A673 (cell line): ENCODE results near the gene SUDS3. TPM values are rescaled to one million over a fixed set of nuclear protein-coding genes. Genes with fewer than 3 reads are reported as not detected.

Source experiments
- BruUV-seq: library from RNA; stranded (reverse); fragments of 400-500 nt; replicated peaks from 2 replicates; lab custom pipeline; 2021; lab: Mats Ljungman, UMichigan
- CTCF ChIA-PET: fragments of 300-600 bp; sonication (Branson Sonifier 250); formaldehyde crosslinking; loops from one replicate; lab custom pipeline; 2022; ENCODE audit warnings: antibody characterized with exemption; lab: Charles Lee
- POLR2A ChIA-PET: fragments of 300-600 bp; sonication (Branson Sonifier 250); formaldehyde crosslinking; loops from one replicate; lab custom pipeline; 2022; ENCODE audit warnings: antibody characterized with exemption; ENCODE audit not compliant: low non-redundant PET; lab: Charles Lee
- DNase-seq: peaks from one replicate; pipeline ENCODE4 v3.0.0-alpha.2; 2015; ENCODE audit warnings: low spot score
- H3K27ac ChIP-seq: fragments of 200-600 bp; sonication (generic); 2 replicates; pipeline ENCODE4 v1.5.1; 2016; ENCODE audit warnings: mixed run types, low read depth, mild to moderate bottlenecking, mixed read lengths, antibody characterized with exemption, low read length; ENCODE audit not compliant: poor library complexity, severe bottlenecking
- H3K27me3 ChIP-seq: fragments of 200-600 bp; sonication (generic); replicated peaks from 2 replicates; pipeline ENCODE4 v1.6.1; 2017; ENCODE audit warnings: mixed run types, low read depth, mild to moderate bottlenecking, mixed read lengths, antibody characterized with exemption, low read length; ENCODE audit not compliant: insufficient read depth, poor library complexity
- H3K36me3 ChIP-seq: fragments of 200-600 bp; sonication (generic); 2 replicates; pipeline ENCODE4 v1.6.1; 2016; ENCODE audit warnings: mixed run types, mild to moderate bottlenecking, mixed read lengths, antibody characterized with exemption, low read length; ENCODE audit not compliant: insufficient read depth, poor library complexity, severe bottlenecking
- H3K4me1 ChIP-seq: fragments of 200-600 bp; sonication (generic); 2 replicates; pipeline ENCODE4 v1.6.1; 2017; ENCODE audit warnings: mixed run types, mild to moderate bottlenecking, mixed read lengths, antibody characterized with exemption, low read length; ENCODE audit not compliant: insufficient read depth, poor library complexity, severe bottlenecking
- H3K4me3 ChIP-seq: fragments of 200-600 bp; sonication (generic); 2 replicates; pipeline ENCODE4 v1.5.1; 2016; ENCODE audit warnings: low read depth, mixed run types, mild to moderate bottlenecking, mixed read lengths, low read length; ENCODE audit not compliant: poor library complexity, severe bottlenecking
- H3K9me3 ChIP-seq: fragments of 200-600 bp; sonication (generic); 2 replicates; pipeline ENCODE4 v1.6.1; 2016; ENCODE audit warnings: mixed run types, low read depth, mild to moderate bottlenecking, mixed read lengths, antibody characterized with exemption, low read length; ENCODE audit not compliant: poor library complexity, severe bottlenecking
- EZH2 ChIP-seq: fragments of 200-600 bp; sonication (generic); IDR thresholded peaks from 2 replicates; pipeline ENCODE4 v1.6.1; 2017; ENCODE audit warnings: borderline replicate concordance, low read depth, mild to moderate bottlenecking, mixed read lengths, antibody characterized with exemption, low read length; ENCODE audit not compliant: poor library complexity, severe bottlenecking
- intact Hi-C: fragments of 100-400 bp; cut with micrococcal nuclease; formaldehyde crosslinking; loops from one replicate; pipeline ENCODE4 v1.10.0; 2022; ENCODE audit not compliant: unreplicated experiment
- total RNA-seq: library from RNA; stranded (reverse); gene quantifications from 2 replicates; pipeline ENCODE4 v1.2.3, GENCODE V29; 2021
- TF ChIP-seq, protein P1 (sequence below): fragments of 300-800, 200-600 bp; sonication (generic); conservative IDR thresholded peaks from 2 replicates; pipeline ENCODE4 v1.5.1; 2017; ENCODE audit warnings: low read depth, mild to moderate bottlenecking, antibody characterized with exemption, low read length, moderate library complexity, mixed read lengths

SUDS3 gene
- total RNA-seq, 1 experiment from 2014 or later = 50.0 TPM

DNA sequence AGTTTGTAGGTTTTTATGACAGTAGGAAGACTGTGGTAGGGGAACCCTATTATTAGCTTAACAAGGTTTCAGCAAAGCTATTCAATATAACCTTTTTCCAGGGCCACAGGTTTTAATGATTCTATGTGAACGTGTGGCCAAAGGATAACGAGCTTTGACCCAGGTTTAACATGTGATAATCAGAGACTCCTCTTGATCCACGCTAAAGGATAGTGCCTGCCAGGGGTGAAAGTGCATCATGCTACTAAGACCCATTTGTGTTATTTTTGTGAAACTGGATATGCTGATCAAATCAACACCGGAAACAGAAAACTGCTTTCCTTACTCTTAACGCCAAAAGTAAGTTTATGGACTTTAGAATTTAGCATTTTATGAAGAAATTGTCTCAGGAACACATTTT lies 2.7 kb upstream of the SUDS3 start:
- CTCF ChIA-PET = interaction anchor here (0.6 kb wide), 1 partner anchor 1791 kb away, joined by 5 read pairs; no protein-coding TSS in a partner anchor
- TF ChIP-seq, protein P1, sequence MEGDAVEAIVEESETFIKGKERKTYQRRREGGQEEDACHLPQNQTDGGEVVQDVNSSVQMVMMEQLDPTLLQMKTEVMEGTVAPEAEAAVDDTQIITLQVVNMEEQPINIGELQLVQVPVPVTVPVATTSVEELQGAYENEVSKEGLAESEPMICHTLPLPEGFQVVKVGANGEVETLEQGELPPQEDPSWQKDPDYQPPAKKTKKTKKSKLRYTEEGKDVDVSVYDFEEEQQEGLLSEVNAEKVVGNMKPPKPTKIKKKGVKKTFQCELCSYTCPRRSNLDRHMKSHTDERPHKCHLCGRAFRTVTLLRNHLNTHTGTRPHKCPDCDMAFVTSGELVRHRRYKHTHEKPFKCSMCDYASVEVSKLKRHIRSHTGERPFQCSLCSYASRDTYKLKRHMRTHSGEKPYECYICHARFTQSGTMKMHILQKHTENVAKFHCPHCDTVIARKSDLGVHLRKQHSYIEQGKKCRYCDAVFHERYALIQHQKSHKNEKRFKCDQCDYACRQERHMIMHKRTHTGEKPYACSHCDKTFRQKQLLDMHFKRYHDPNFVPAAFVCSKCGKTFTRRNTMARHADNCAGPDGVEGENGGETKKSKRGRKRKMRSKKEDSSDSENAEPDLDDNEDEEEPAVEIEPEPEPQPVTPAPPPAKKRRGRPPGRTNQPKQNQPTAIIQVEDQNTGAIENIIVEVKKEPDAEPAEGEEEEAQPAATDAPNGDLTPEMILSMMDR = no peak
- TF ChIP-seq EZH2 = no peak
- peak overlapping the region; percentile 85 for H3K4me3 ChIP-seq
- POLR2A ChIA-PET = no interaction called here
- intact Hi-C loops = no loop called here
- H3K27ac ChIP-seq = peak overlapping the region; percentile 27
- no peak for DNase-seq
- no peaks in the 10 kb centered on the region for H3K9me3 ChIP-seq
- no peaks in the 10 kb centered on the region for H3K36me3 ChIP-seq
- peaks cover 28% of the 10 kb centered on the region for H3K4me1 ChIP-seq
- H3K27me3 ChIP-seq = no peaks in the 10 kb centered on the region
- BruUV-seq = no TSS peak

DNA sequence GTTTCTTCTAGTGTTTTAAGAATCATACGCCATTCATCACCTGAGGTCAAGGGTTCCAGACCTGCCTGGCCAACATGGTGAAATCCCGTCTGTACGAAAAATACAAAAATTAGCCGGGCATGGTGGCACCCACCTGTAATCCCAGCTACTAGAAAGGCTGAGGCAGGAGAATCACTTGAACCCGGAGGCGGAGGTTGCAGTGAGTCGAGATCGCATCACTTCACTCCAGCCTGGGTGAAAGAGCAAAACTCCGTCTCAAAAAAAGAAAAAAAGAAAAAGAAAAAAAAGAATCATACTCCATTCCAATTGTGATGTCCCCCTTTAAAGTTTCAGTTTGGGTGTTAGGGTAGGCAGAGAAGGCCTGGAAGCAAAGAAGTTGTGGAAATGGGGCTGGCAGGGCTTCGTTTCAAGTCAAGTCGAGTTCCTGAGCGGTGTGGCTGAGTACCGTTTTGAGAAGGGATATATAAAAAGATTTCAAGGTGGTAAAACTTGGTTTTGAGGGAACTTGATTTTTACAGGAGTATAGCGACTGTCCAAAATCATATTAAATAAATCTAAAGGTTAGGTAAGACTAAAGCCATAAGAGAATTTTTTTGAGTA lies 2.1 kb upstream of the SUDS3 start:
- ChIA-PET CTCF (no interaction called here), POLR2A (no interaction called here)
- no TSS peak for BruUV-seq
- H3K36me3 ChIP-seq = no peaks in the 10 kb centered on the region
- H3K4me1 ChIP-seq = peaks cover 28% of the 10 kb centered on the region
- H3K27me3 ChIP-seq = no peaks in the 10 kb centered on the region
- H3K4me3 ChIP-seq = no peak overlapping the region
- intact Hi-C loops = no loop called here
- no peaks in the 10 kb centered on the region for H3K9me3 ChIP-seq
- TF ChIP-seq, protein P1 = no peak
- no peak for TF ChIP-seq EZH2
- no peak overlapping the region for H3K27ac ChIP-seq
- no peak for DNase-seq

DNA sequence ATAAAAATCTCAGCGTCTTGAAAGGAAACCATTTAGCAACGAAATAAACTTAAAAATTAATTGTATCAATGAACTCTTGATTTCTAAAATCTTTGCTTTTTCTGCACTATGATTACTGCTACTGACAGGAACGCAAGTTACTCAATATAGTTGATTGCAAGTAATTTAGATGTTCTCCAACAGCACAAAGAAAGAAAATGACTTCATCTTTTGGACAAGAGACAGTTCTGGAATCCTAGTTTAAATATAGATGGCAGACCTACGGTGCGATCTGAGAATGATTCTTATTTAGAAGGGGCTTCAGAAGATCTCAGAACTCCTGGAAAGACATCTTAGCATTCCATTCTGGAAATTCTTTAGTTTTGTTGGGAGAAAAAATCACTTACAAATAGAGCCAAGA lies 1.4 kb upstream of the SUDS3 start:
- intact Hi-C loops = loop anchor here (5.0 kb wide), 2 partner anchors 313 to 503 kb away; partner anchors contain the start of gene WSB2
- Histone ChIP-seq H3K27me3 (no peaks in the 10 kb centered on the region), H3K9me3 (no peaks in the 10 kb centered on the region), H3K27ac (no peak overlapping the region), H3K4me3 (no peak overlapping the region), H3K36me3 (peaks cover 7% of the 10 kb centered on the region), H3K4me1 (peaks cover 28% of the 10 kb centered on the region)
- ChIA-PET POLR2A (no interaction called here), CTCF (interaction anchor here (1.8 to 3.4 kb wide), 2 partner anchors 75 to 254 kb away, joined by 9 to 30 read pairs; no protein-coding TSS in a partner anchor)
- BruUV-seq = no TSS peak
- DNase-seq = no peak
- TF ChIP-seq, protein P1 = no peak
- TF ChIP-seq EZH2 = no peak
